ENCODE results near the gene ZNF628.

GRCh38 chr19:55477905-55478304 lies 1.5 kb downstream of the ZNF628 start:
- TF ChIP-seq ZNF121 (tag by site-specific recombination; IDR thresholded peaks at IDR 0.05) (no peak), ZNF561 (tag by site-specific recombination; IDR thresholded peaks at IDR 0.05; ENCODE audit: borderline replicate concordance) (no peak), ZBTB21 (tag by site-specific recombination; IDR thresholded peaks at IDR 0.05) (no peak), SCRT1 (tag by site-specific recombination; IDR thresholded peaks at IDR 0.05; ENCODE audit: borderline replicate concordance) (no peak), ZNF473 (tag by site-specific recombination; IDR thresholded peaks at IDR 0.05) (no peak), CTCF (tag by site-specific recombination; IDR thresholded peaks at IDR 0.05) (no peak), ZNF335 (tag by site-specific recombination; conservative IDR thresholded peaks at IDR 0.05) (no peak), ZNF629 (tag by site-specific recombination; IDR thresholded peaks at IDR 0.05) (no peak), ZNF639 (tag by site-specific recombination; IDR thresholded peaks at IDR 0.05) (no peak), ZNF23 (tag by site-specific recombination; IDR thresholded peaks at IDR 0.05; ENCODE audit: borderline replicate concordance) (no peak), ZNF571 (tag by site-specific recombination; IDR thresholded peaks at IDR 0.05) (no peak)

Data from HEK293 (cell line).